GM10266 (cell line): ENCODE measurements around the gene DLK2.

Experiments
- DNase-seq: peaks from one replicate; pipeline ENCODE4 v3.0.0; 2012; ENCODE audit errors: extremely low spot score
- CTCF ChIP-seq: IDR thresholded peaks from 2 replicates; pipeline ENCODE4 v1.5.1; 2012; ENCODE audit warnings: mild to moderate bottlenecking, low read depth; ENCODE audit not compliant: control insufficient read depth, insufficient read depth; ENCODE audit errors: missing control alignments

The DLK2 gene

GRCh38 chr6:43408259-43408658 is 47.1 kb downstream of the DLK2 start:
- no peak for DNase-seq
- TF ChIP-seq CTCF: no peak

GRCh38 chr6:43407296-43407695 is 48.1 kb downstream of the DLK2 start:
- DNase-seq: no peak
- TF ChIP-seq CTCF: no peak

- TF ChIP-seq CTCF: no peak
- no peak for DNase-seq
Observed at GRCh38 chr6:43405354-43405753, 50.0 kb downstream of the DLK2 start.

GRCh38 chr6:43402820-43403219 is 52.5 kb downstream of the DLK2 start:
- no peak for DNase-seq
- no peak for TF ChIP-seq CTCF

GRCh38 chr6:43401730-43402129 is 53.6 kb downstream of the DLK2 start:
- no peak for DNase-seq
- TF ChIP-seq CTCF: no peak
